LNCaP clone FGC (cell line): Measurements from ENCODE around the gene AP1M1.

Experiments used
- DNase-seq: peaks from one replicate; pipeline ENCODE4 v3.0.0-alpha.2; 2011; ENCODE audit warnings: low read depth
- H3K4me3 ChIP-seq: 2 replicates; pipeline ENCODE4 v1.5.1; 2011; ENCODE audit warnings: mild to moderate bottlenecking, low read depth, low read length, control low read depth
- TF ChIP-seq, protein P1 (sequence below): IDR thresholded peaks from 2 replicates; pipeline ENCODE4 v1.5.1; 2012; ENCODE audit warnings: mild to moderate bottlenecking; ENCODE audit not compliant: control insufficient read depth, insufficient read depth; ENCODE audit errors: extremely low read depth

The AP1M1 gene

DNA sequence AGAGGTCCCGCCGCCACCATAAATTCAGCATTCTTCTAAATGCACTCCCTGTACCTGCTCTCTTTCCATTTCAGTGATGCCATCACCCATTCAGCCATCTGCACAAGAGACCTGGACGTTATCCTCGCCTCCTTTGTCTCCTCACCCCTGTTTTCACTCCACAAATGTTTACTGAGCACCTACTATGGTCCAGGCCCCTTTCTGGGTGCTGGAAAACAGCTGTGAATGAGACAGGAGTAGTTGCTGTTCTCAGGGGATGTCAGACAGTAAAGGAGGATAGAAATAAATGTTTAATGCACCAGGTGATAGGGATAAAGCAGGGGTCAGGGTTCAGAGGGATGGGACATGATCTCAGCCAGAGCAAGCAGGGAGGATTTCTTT, 3.3 kb downstream of the AP1M1 start:
- TF ChIP-seq, protein P1, sequence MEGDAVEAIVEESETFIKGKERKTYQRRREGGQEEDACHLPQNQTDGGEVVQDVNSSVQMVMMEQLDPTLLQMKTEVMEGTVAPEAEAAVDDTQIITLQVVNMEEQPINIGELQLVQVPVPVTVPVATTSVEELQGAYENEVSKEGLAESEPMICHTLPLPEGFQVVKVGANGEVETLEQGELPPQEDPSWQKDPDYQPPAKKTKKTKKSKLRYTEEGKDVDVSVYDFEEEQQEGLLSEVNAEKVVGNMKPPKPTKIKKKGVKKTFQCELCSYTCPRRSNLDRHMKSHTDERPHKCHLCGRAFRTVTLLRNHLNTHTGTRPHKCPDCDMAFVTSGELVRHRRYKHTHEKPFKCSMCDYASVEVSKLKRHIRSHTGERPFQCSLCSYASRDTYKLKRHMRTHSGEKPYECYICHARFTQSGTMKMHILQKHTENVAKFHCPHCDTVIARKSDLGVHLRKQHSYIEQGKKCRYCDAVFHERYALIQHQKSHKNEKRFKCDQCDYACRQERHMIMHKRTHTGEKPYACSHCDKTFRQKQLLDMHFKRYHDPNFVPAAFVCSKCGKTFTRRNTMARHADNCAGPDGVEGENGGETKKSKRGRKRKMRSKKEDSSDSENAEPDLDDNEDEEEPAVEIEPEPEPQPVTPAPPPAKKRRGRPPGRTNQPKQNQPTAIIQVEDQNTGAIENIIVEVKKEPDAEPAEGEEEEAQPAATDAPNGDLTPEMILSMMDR, result no peak
- no peak overlapping the region for H3K4me3 ChIP-seq
- no peak for DNase-seq

DNA sequence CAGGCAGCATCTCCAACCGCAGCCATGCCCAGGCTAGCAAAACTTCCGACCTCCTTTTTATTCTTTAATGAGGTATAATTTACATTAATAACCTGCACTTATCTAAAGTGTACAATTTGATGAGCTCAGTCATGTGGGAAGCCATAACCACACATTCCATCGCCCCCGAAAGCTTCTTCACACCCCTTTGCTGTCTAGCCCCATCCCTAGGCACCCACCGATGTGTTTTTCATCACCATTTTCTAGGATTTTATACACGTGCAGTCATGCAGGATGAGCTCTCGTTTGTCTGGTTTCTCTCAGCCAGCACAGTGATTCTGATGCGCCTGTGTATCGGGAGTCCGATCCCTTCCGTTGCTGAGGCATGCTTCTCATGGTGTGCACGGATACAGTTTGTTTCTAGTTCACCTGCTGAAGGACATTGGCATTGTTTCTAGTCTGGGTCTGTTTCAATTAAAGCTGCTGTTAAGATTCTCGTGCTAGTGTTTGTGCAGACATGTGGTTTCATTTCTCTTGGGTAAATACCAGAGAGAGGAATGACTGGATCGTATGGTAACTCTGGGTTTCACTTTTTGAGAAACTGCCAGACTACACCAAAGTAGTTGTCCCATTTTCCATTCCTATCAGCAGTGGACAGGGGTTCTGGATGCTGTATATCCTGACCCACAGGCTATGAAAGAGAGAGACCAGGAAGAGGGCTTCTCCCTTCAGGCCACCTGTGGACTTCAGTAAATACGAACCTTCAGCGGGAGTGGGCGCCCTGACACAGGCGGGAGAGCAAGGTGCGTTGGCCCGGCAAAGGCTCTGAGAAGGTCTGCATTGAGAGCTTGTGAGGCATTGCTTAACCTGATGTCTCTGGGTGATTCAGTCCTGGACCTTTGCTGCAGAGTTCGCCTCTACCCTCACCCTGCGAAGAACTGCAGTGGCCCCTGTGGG, 4.9 kb downstream of the AP1M1 start:
- H3K4me3 ChIP-seq, result no peak overlapping the region
- DNase-seq, result no peak
- TF ChIP-seq, protein P1, result no peak

DNA sequence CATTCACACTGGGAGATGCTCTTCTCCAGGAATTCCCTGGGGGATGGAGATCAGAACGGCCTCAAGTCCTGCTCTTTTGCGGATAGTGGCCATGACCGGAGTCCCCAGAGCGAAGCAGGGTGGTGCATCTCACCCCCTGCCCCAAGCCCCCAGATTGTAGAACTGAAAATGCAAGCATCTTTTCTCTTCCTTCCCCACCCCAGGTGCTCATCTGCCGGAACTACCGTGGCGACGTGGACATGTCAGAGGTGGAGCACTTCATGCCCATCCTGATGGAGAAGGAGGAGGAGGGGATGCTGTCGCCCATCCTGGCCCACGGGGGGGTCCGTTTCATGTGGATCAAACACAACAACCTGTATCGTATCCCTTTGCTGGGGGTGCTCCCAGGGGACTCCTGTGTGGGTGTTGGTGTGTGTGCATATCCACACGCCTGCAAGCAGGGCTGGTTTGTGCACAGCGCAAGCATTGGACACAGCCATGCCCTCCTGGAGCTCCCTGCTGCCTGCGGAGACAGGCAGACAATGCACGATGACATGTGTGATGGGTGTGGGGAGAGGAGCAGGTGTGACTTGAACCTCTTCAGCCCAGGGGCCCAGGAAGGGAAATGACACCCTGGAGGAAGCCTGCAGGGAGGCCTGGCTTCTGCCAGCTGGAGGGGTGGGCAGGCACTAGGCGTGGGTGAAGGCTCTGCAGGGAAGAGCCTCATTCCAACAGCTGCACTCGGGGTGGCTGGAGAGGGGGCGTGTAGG, 5.7 kb downstream of the AP1M1 start:
- DNase-seq, result no peak
- TF ChIP-seq, protein P1, result no peak
- H3K4me3 ChIP-seq, result no peak overlapping the region

DNA sequence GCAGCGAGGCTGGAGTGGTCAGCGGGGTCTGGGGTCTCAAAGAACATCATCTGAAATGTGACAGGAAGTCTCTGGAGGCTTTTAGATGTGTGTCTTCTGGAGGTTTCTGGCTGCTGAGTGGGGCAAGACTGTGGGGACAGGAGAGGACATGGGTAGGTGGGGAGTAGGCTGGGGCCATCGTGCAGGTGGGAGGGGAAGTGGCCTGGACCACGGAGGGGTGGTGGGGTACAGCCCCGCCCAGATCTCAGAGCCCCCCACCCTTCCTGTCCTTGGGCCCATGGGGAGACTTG, 6.2 kb downstream of the AP1M1 start:
- no peak overlapping the region for H3K4me3 ChIP-seq
- TF ChIP-seq, protein P1, result no peak
- DNase-seq, result no peak

DNA sequence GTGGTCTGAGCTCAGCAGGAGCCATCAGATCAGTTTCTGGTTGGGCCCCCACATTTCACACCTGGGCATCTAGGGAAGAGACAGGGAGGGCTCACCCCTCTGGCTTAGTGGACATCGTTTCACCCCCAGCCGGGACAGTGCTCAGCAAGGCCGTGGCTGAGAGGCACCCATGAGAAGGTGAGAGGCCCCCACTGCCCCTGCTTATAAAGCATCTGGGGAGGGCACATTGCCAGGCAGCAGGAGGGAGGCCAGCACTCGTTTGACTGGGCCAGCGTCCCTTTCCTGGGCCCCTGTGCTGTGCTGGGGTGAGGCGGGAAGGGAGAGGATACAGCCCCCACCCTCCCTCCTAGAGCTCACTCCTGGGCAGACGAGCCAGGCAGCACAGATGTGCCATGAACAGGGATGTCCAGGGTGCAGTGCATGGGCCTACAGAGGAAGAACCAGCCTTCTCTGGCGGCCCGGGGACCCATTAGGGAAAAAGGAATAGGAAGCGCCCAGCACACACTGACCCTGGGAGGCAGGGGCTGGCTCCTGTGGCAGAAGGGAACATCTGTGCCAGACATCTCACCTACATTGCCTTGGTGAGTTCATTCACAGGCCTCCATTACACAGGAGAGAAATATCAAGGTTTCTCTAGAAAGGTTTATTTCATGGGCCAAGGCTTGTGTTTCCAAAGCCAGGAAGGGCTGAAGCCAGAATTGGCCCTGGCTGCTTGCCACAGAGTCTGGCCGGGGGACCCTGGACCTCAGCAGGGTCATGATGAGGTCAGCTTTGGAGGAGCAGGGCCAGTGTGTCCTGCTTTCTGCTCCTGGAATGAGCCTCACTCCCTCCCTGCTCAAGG, 7.7 kb downstream of the AP1M1 start:
- TF ChIP-seq, protein P1, result no peak
- no peak for DNase-seq

DNA sequence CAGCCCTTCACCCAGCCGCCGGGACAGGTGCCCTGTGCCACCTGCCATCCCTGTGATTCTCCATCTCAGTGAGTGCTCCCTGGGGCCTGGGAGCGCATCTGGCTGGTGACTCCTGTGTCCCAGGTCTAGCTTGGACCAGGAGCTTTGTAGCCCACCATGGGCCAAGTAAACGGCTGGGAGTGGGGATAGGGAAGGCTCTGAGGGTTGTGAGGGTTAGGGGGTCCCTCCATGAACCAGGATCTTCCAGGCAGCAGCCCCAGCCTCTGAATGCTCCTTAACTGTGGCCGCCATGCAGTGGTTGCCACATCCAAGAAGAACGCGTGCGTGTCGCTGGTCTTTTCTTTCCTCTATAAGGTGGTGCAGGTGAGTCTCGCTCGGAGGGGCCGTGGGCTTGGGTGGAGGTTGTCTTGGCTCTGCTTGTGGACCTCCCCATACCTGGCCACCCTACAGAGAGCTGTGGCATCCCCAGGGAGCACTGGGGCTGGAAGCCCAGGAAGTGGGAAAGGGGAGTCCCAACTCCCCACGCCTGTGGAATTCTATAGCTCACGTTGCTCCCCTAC, 8.4 kb downstream of the AP1M1 start:
- no peak for DNase-seq
- H3K4me3 ChIP-seq, result no peak overlapping the region
- TF ChIP-seq, protein P1, result no peak

More for the DNA sequence above, 7.7 kb downstream of the AP1M1 start:
- no peak overlapping the region for H3K4me3 ChIP-seq
